PC-3 (cell line): ENCODE measurements around the gene AGBL1. TPM values are rescaled to one million over a fixed set of nuclear protein-coding genes. Genes with fewer than 3 reads are reported as not detected.

Source experiments
- ATAC-seq: fragments of 200-7000 bp; cut with Tn5 transposase; 2 replicates; pipeline ENCODE4 v1.9.1; 2020; ENCODE audit warnings: mild to moderate bottlenecking, moderate library complexity
- BruUV-seq: library from RNA; stranded (reverse); fragments of 400-500 nt; replicated peaks from 2 replicates; lab custom pipeline; 2021; lab: Mats Ljungman, UMichigan
- CTCF ChIA-PET: fragments of 300-600 bp; sonication (Branson Sonifier 250); formaldehyde crosslinking; loops from one replicate; lab custom pipeline; 2022; ENCODE audit warnings: antibody characterized with exemption; lab: Charles Lee
- POLR2A ChIA-PET: fragments of 300-600 bp; sonication (Branson Sonifier 250); formaldehyde crosslinking; loops from one replicate; lab custom pipeline; 2022; ENCODE audit warnings: antibody characterized with exemption; ENCODE audit not compliant: unreplicated experiment; lab: Charles Lee
- DNase-seq: peaks from one replicate; pipeline ENCODE4 v3.0.0-alpha.2; 2015
- H2AFZ ChIP-seq: fragments of 300-600 bp; sonication (generic); 2 replicates; pipeline ENCODE4 v1.6.0; 2016; ENCODE audit warnings: antibody characterized with exemption, low read length
- H3F3A ChIP-seq: fragments of 300-600 bp; sonication (generic); one replicate; pipeline ENCODE4 v1.6.0; 2017; ENCODE audit warnings: antibody characterized with exemption, low read length, control low read depth, mild to moderate bottlenecking; ENCODE audit not compliant: unreplicated experiment
- H3K27ac ChIP-seq: fragments of 300-600 bp; sonication (generic); 2 replicates; pipeline ENCODE4 v1.5.1; 2016; ENCODE audit warnings: mild to moderate bottlenecking, low read length
- H3K27me3 ChIP-seq: fragments of 300-600 bp; sonication (generic); 2 replicates; pipeline ENCODE4 v1.6.1; 2016; ENCODE audit warnings: low read length, mixed read lengths
- H3K36me3 ChIP-seq: fragments of 300-600 bp; sonication (generic); 2 replicates; pipeline ENCODE4 v1.6.1; 2016; ENCODE audit warnings: low read depth, mixed run types, low read length, mixed read lengths
- H3K4me1 ChIP-seq: fragments of 300-600 bp; sonication (generic); 2 replicates; pipeline ENCODE4 v1.5.1; 2016; ENCODE audit warnings: low read length; ENCODE audit not compliant: insufficient read depth
- H3K4me2 ChIP-seq: fragments of 300-600 bp; sonication (generic); 2 replicates; pipeline ENCODE4 v1.6.0; 2016; ENCODE audit warnings: low read length
- H3K4me3 ChIP-seq: fragments of 300-600 bp; sonication (generic); 2 replicates; pipeline ENCODE4 v1.5.1; 2016; ENCODE audit warnings: mild to moderate bottlenecking, low read length, mixed read lengths
- H3K79me2 ChIP-seq: fragments of 300-600 bp; sonication (generic); 2 replicates; pipeline ENCODE4 v1.6.1; 2017; ENCODE audit warnings: low read length, mixed read lengths
- H3K9ac ChIP-seq: fragments of 300-600 bp; sonication (generic); 2 replicates; pipeline ENCODE4 v1.6.0; 2016; ENCODE audit warnings: mild to moderate bottlenecking, low read length
- H3K9me2 ChIP-seq: fragments of 300-600 bp; sonication (generic); replicated peaks from 2 replicates; pipeline ENCODE4 v1.6.1; 2016; ENCODE audit warnings: mixed run types, low read length, mixed read lengths
- H3K9me3 ChIP-seq: fragments of 300-600 bp; sonication (generic); 2 replicates; pipeline ENCODE4 v1.6.1; 2016; ENCODE audit warnings: low read length, mixed read lengths
- H4K20me1 ChIP-seq: fragments of 300-600 bp; sonication (generic); 2 replicates; pipeline ENCODE4 v1.6.1; 2016; ENCODE audit warnings: low read length, mixed read lengths
- CTCF ChIP-seq: fragments of 300-600 bp; sonication (generic); conservative IDR thresholded peaks from 2 replicates; pipeline ENCODE4 v1.5.1; 2017; ENCODE audit warnings: antibody characterized with exemption, low read depth, mild to moderate bottlenecking, low read length
- EZH2 ChIP-seq: fragments of 300-600 bp; sonication (generic); IDR thresholded peaks from one replicate; pipeline ENCODE4 v1.6.1; 2017; ENCODE audit warnings: antibody characterized with exemption, mild to moderate bottlenecking, low read length; ENCODE audit not compliant: unreplicated experiment
- EZH2phosphoT487 ChIP-seq: fragments of 300-600 bp; sonication (generic); IDR thresholded peaks from 2 replicates; pipeline ENCODE4 v1.6.1; 2018; ENCODE audit warnings: mild to moderate bottlenecking, antibody characterized with exemption, low read length, borderline replicate concordance
- intact Hi-C: fragments of 100-400 bp; cut with micrococcal nuclease; formaldehyde crosslinking; loops from 2 replicates; pipeline ENCODE4 v1.9.0; 2023
- total RNA-seq: library from RNA; depleted of rRNA; stranded (reverse); fragments of >200 nt; gene quantifications from 2 replicates; pipeline ENCODE4 v1.2.3, GENCODE V29; 2014

Gene AGBL1
- total RNA-seq, 1 experiment from 2014 or later: not detected

GRCh38 chr15:86328658-86329057, 249.0 kb downstream of the AGBL1 start:
- Histone ChIP-seq H3K79me2 (no peaks in the 10 kb centered on the region), H3K9me3 (no peaks in the 10 kb centered on the region; the same call in 1 of the 2 replicates), H3F3A (no peaks in the 10 kb centered on the region), H3K4me1 (no peaks in the 10 kb centered on the region), H3K4me3 (no peak overlapping the region), H3K27ac (no peak overlapping the region), H4K20me1 (no peaks in the 10 kb centered on the region), H3K9me2 (no peaks in the 10 kb centered on the region), H2AFZ (no peak overlapping the region), H3K9ac (no peak overlapping the region), H3K4me2 (no peak overlapping the region), H3K36me3 (no peaks in the 10 kb centered on the region), H3K27me3 (no peaks in the 10 kb centered on the region)
- no TSS peak for BruUV-seq
- POLR2A ChIA-PET: no interaction called here
- CTCF ChIA-PET: no interaction called here
- DNase-seq (no peak), ATAC-seq (no peak)
- TF ChIP-seq EZH2 (no peak), EZH2phosphoT487 (no peak), CTCF (no peak)
- intact Hi-C loops: no loop called here

GRCh38 chr15:86329311-86330013, 249.8 kb downstream of the AGBL1 start:
- TF ChIP-seq EZH2phosphoT487: no peak
- no peak for TF ChIP-seq CTCF
- TF ChIP-seq EZH2: no peak
- BruUV-seq: no TSS peak
- CTCF ChIA-PET: no interaction called here
- ATAC-seq (no peak), DNase-seq (no peak)
- H2AFZ ChIP-seq: no peak overlapping the region
- intact Hi-C loops: no loop called here
- no peaks in the 10 kb centered on the region for H3K9me2 ChIP-seq
- H3K9ac ChIP-seq: no peak overlapping the region
- POLR2A ChIA-PET: no interaction called here
- H3K4me2 ChIP-seq: no peak overlapping the region
- no peak overlapping the region for H3K4me3 ChIP-seq
- H3K79me2 ChIP-seq: no peaks in the 10 kb centered on the region
- no peak overlapping the region for H3K27ac ChIP-seq
- no peaks in the 10 kb centered on the region for H3K27me3 ChIP-seq
- H3K36me3 ChIP-seq: no peaks in the 10 kb centered on the region
- H3K9me3 ChIP-seq: no peaks in the 10 kb centered on the region; the same call in 1 of the 2 replicates
- no peaks in the 10 kb centered on the region for H3F3A ChIP-seq
- no peaks in the 10 kb centered on the region for H4K20me1 ChIP-seq
- H3K4me1 ChIP-seq: no peaks in the 10 kb centered on the region

DNA sequence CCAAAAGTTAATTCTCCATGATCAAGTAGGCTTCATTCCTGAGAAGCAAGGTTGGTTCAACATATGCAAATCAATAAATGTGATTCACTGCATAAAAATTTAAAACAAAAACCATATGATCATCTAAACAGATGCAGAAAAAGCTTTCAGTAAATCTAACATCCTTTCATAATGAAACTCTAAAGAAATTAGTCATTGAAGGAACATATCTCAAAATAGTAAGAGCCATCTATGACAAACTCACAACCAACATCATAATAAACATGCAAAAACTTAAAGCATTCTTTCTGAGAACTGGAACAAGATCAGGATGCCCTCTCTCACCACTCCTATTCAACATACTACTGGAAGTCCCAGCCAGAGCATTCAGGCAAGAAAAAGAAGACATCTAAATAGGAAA, 254.1 kb downstream of the AGBL1 start:
- intact Hi-C loops: no loop called here
- ChIA-PET POLR2A (no interaction called here), CTCF (no interaction called here)
- no peak overlapping the region for H3K4me3 ChIP-seq
- no peak overlapping the region for H3K27ac ChIP-seq
- ATAC-seq (no peak), DNase-seq (no peak)
- H3K4me2 ChIP-seq: no peak overlapping the region
- H3K4me1 ChIP-seq: peaks cover 3% of the 10 kb centered on the region; the same call in 1 of the 2 replicates
- H4K20me1 ChIP-seq: no peaks in the 10 kb centered on the region
- no peak overlapping the region for H2AFZ ChIP-seq
- H3K9me3 ChIP-seq: no peaks in the 10 kb centered on the region; the same call in 1 of the 2 replicates
- H3K9me2 ChIP-seq: no peaks in the 10 kb centered on the region
- H3K9ac ChIP-seq: no peak overlapping the region
- no peaks in the 10 kb centered on the region for H3F3A ChIP-seq
- no peaks in the 10 kb centered on the region for H3K27me3 ChIP-seq
- no TSS peak for BruUV-seq
- no peaks in the 10 kb centered on the region for H3K79me2 ChIP-seq
- H3K36me3 ChIP-seq: no peaks in the 10 kb centered on the region
- no peak for TF ChIP-seq CTCF
- no peak for TF ChIP-seq EZH2
- no peak for TF ChIP-seq EZH2phosphoT487
